Measurements from ENCODE around the gene HIPK2.

HIPK2 gene

DNA sequence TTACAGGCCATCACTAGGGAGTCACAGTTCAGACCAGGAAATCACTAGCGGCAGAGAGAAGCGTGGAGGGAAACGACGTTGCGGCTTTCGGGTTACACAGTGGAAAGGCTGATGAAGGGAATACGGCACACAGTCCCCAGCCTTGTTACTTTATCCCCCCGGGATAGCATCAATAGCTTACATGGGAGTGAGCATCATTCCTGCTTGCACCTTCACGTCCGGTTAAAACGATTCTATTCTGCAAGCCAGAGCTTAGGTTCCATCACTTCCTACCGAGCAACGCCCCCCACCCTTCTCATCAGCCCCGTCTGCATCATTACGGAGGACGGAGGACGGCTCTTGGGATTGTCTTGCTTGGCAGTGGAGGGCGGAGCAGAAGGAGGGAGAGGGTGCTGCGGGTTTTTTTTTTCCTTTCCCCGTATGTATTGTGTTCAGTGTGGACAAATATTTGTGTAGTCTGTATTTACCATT is 129.4 kb downstream of the HIPK2 start:
- DNase-seq (ENCODE audit: low spot score), result no peak

GRCh38 chr7:139647814-139648390 is 129.9 kb downstream of the HIPK2 start:
- DNase-seq (ENCODE audit: low spot score), result no peak

DNA sequence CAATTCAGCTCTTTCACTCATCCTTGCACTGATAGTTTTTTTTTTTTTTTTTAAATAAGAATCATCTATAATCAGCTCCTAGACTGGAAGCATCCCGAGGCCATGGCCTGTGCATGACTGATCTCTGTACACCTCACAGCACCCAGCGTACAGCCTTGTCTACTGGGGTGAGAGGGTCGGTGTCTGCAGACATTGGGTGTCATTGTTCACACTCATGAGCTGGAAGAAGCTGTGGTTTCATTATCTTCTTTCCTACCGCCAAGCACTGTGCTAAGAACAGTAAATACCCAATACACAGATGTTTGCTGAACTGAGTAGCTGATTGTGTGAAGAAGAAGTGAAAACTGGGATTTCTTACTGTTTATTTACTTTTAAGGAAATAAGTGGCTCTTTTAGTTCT is 130.7 kb downstream of the HIPK2 start:
- DNase-seq (ENCODE audit: low spot score), result no peak

DNA sequence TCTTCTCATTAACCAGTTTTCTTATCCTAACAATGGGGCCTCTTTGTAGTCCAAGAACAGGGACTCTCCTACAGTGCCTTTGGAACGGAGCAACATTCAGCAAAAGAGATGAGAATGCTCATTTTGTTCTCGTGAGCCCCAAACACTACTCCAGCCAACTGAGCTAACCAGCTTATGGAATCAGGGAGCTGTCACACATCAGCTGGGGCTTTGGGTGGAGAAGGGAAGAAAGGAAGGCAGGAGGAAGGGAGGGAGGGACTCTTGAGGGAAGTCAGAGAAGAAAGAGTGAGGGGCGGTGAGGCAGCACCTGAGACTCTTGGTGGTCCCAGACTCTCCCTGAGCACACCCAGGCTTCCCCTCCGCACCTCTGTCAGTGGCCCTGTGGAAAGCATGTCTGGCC is 131.2 kb downstream of the HIPK2 start:
- no peak for DNase-seq (ENCODE audit: low spot score)

DNA sequence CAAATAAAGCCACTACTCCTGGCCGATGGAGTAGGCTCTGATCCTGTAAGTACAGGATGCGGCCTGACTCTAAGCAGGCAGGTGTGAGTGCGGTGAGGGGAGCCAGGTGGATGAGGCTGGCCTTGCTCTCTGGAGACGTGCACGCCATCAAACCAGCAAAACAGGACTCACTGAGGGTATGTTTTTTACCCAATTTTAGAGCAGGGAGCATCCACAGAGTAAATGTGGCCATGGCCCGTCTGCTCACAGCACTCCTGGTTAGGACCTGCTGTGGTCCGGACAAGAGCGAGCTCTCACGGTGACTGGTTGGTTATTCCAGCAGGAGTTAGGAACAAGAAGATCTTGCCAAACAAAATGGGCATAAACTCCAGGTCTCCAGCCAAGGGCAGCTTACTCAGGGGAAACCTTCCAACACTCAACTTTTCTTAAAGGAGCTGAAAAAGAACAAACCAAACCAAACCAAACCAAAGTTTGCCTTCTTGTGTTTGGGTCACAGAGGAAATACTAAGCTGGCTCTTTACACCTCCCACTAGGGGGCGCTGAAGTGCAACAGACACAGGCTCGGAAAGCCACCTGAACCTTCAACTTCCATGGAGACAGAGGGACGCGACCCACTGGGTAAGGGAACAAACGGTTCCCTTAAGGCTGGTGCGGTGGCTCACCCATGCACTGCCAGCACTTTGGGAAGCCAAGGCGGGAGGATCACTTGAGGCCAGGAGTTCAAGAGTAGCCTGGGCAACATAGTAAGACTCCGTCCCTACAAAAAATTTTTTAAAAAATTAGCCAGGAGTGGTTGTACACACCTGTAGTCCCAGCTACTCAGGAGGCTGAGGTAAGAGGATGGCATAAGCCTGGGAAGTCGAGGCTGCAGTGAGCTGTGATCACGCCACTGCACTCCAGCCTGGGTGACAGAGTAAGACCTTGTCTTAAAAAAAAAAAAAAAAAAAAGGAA is 131.9 kb downstream of the HIPK2 start:
- peak; percentile 84 for DNase-seq (ENCODE audit: low spot score)

DNA sequence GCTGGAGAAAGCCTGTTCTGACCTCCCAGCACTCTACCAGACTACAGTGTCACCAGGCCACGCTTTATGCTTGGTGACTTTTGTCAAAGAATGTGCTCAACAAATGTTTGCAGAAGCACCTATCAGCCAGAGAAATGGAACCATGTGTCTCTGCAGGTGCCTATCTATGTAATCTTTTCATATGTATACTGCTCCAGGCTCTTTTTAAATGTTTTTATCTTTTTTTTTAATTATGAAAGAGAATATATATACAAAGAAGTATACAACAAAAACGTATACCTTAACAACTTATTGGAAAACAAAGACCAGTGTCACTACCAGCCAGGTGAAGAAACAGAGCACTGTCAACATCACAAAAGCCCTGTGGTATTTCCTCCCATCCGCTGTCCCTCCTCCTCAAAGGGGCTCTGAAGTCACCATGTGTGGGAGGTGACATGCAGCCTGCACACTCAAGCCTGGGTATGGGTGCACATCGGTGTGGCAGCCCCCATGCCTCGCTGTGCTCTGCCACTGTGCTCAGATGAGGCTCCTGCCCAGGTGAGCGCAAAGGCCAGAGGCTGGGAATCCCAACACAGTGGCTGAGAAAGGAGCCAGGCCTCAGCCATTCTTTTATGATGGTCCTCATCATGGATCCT is 133.7 kb downstream of the HIPK2 start:
- no peak for DNase-seq (ENCODE audit: low spot score)

DNA sequence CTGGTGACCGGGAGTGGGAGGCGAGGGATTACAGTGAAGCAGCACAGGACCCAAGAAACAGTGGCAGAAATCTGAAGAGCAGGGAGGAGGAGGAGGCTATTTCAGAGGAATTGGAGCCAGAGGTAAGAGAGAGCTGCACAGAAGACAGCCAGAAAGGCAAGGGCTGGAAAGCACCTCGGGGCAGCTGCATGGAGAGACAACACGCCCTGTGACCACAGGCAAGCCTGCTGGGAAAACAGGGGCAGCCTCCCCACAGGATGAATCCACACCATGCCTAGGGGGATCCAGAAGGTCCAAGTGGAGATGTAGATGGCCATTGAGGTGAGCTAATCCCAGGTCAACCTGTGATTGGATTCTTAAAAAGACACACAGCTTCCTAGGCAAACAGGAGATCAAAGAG is 135.5 kb downstream of the HIPK2 start:
- no peak for DNase-seq (ENCODE audit: low spot score)

DNA sequence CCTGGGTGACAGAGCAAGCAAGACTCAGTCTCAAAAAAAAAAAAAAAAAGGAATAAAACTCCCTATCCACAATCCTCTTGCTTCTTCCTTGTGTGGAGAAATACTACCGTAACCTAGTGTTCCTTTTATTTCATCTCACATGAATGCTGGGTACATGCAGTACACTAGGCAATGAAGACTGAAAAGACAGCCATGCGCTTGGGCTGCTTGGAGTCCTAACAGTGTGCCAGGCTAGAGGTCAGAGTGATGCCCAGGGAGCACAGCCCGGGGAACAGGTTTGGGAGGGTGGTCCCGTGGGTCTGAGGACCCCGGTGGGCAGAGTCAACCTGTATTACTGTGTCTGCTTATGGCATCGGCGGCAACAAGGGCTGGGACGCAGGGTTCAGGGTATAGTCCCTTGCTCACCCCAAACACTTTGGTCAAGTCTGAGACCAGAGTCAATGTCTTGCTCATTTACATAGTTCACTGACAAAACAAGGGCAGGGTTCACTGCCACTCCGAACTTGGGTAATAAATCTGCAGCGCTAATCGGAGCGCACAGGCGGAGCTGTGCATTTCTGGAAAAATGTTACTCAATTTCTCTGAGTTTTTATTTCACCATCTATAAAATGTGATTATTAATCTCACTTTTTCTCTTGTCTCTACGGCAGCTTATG is 136.3 kb downstream of the HIPK2 start:
- no peak for DNase-seq (ENCODE audit: low spot score)

- DNase-seq (ENCODE audit: low spot score), result no peak
These were observed 137.1 kb downstream of the HIPK2 start for GRCh38 chr7:139640681-139641080.

DNA sequence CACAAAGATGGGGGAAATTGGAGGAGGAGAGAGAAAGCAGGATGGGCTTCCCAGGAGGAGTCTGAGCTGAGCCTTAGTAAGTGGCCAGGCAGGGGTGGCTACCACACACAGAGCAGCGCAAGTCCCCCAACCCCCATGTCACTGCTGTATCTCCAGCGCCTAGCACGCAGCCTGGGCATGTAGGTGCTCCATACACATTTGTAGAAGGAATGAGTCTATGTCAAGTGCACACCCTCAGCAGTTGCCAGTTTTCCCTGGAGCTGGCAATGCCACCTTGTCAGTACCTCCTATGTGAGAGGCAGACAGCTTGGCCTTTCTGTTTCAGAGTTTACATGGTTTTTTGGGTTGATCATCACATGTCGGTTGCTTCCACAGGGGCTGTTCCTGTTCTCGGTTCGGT is 138.2 kb downstream of the HIPK2 start:
- no peak for DNase-seq (ENCODE audit: low spot score)

GRCh38 chr7:139635526-139636302 is 142.1 kb downstream of the HIPK2 start:
- no peak for DNase-seq (ENCODE audit: low spot score)

- DNase-seq (ENCODE audit: low spot score), result no peak
These were observed 143.7 kb downstream of the HIPK2 start for GRCh38 chr7:139634087-139634486.

- DNase-seq (ENCODE audit: low spot score), result no peak
These were observed 146.2 kb downstream of the HIPK2 start for GRCh38 chr7:139631520-139632031.

GRCh38 chr7:139630643-139631519 is 146.9 kb downstream of the HIPK2 start:
- no peak for DNase-seq (ENCODE audit: low spot score)

- DNase-seq (ENCODE audit: low spot score), result no peak
These were observed 148.3 kb downstream of the HIPK2 start for GRCh38 chr7:139629392-139630082.

DNA sequence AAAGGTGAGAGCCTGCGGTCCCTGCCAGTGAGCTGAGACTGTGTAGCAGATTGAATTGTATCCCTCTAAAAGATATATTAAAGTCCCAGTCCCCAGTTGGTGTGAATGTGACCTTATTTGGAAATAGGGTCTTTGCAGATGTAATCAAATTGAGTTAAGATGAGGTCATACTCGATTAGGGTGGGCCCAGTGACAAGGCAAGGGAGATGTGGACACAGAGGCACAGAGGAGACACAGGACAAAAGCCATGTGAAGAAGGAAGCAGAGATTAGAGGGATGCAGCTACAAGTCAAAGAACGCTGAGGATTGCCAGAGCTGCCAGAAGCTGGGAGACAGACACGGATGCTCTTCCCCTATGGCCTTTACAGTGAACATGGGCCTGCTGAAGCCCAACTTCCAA is 150.0 kb downstream of the HIPK2 start:
- no peak for DNase-seq (ENCODE audit: low spot score)

- DNase-seq (ENCODE audit: low spot score), result no peak
These were observed 151.0 kb downstream of the HIPK2 start for GRCh38 chr7:139626817-139627216.

DNA sequence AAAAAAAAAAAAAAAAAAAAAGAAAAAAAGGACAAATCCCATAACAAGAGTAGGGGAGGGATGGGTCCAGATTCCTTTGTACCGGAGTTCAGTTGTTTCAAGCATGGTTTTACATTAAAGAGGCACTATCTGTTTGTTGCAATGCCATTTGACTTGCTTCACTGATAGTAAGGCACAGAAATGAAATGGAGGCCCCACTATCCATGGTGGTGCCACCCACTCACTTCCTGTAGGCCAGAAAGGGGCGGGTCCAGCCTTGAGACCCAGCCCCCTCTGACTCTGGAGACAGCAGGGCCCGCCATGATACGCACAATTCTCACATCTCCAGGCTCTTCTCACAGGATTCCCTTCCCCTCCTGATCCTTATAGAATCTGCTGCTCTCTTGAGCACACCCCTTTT is 154.3 kb downstream of the HIPK2 start:
- no peak for DNase-seq (ENCODE audit: low spot score)

DNA sequence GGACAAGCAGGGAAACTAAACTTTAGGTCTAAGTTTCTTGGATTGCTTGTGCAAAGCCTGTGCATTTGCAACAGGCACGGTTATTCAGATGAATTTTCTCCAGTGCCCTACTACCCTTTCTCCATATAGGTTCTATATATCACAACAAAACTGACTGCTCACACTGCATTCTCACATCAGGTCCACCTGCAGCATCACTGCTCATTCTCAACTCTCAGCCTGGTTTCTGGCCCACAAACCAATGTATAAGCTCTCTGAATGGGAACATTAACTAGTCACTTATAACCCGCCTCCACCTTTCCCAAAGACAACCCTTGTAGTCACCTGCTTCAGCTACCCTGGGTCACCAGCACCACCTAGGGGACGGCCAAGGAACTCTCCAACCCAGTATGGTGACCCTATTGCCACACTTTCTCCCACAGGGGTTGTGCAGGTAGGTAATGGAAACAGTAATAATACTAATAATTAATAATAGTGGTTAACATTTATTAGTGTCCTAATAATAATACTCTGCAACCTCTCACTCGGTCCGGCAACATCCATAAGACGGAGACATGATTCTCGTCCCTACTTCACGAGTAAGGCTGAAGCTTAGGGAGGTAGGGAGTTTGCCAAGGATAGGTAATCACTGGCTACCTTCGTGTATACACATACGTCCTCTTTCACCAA is 157.0 kb downstream of the HIPK2 start:
- peak; percentile 40 for DNase-seq (ENCODE audit: low spot score)
